WTC11 (cell line): Measurements from ENCODE around the gene CCNA1. TPM values are rescaled to one million over a fixed set of nuclear protein-coding genes. Genes with fewer than 3 reads are reported as not detected.

Experiments
- ATAC-seq: fragments of 200-7000 bp; cut with Tn5 transposase; 2 replicates; pipeline ENCODE4 v1.10.0; 2021; ENCODE audit warnings: mild to moderate bottlenecking, moderate library complexity
- CTCF ChIA-PET: fragments of 300-600 bp; sonication (Branson Sonifier 250); formaldehyde crosslinking; loops from one replicate; lab custom pipeline; 2021; ENCODE audit warnings: antibody characterized with exemption; lab: Charles Lee
- POLR2A ChIA-PET: fragments of 350-600 bp; sonication (Branson Sonifier 250); formaldehyde crosslinking; loops from one replicate; lab custom pipeline; 2021; ENCODE audit warnings: antibody characterized with exemption; lab: Charles Lee
- DNase-seq: peaks from one replicate; pipeline ENCODE4 v3.0.0; 2021; ENCODE audit warnings: low spot score
- H3K27ac Mint-ChIP-seq: 2 replicates; pipeline ENCODE4 v1.8.0; 2021; ENCODE audit warnings: mixed read lengths
- H3K27me3 Mint-ChIP-seq: 2 replicates; pipeline ENCODE4 v1.8.0; 2021; ENCODE audit warnings: low read depth, mild to moderate bottlenecking, moderate library complexity, mixed read lengths
- H3K36me3 Mint-ChIP-seq: 2 replicates; pipeline ENCODE4 v1.8.0; 2021; ENCODE audit warnings: mixed read lengths
- H3K4me1 Mint-ChIP-seq: 2 replicates; pipeline ENCODE4 v1.8.0; 2022; ENCODE audit warnings: mixed read lengths
- H3K4me3 Mint-ChIP-seq: 2 replicates; pipeline ENCODE4 v1.8.0; 2021; ENCODE audit warnings: mild to moderate bottlenecking, moderate library complexity, mixed read lengths
- H3K9me3 Mint-ChIP-seq: 2 replicates; pipeline ENCODE4 v1.8.0; 2021; ENCODE audit warnings: mixed read lengths
- CREM ChIP-seq: sonication (generic); formaldehyde crosslinking; IDR thresholded peaks from 2 replicates; pipeline ENCODE4 v1.8.1; 2022; ENCODE audit warnings: mild to moderate bottlenecking, missing genetic modification reagents, moderate library complexity
- EMX1 ChIP-seq: fragments of 250-450 bp; sonication (Bioruptor Pico); IDR thresholded peaks from 2 replicates; pipeline ENCODE4 v1.8.0; 2021; ENCODE audit warnings: mild to moderate bottlenecking
- ETV6 ChIP-seq: sonication (generic); formaldehyde crosslinking; IDR thresholded peaks from 2 replicates; pipeline ENCODE4 v1.8.1; 2022; ENCODE audit warnings: mild to moderate bottlenecking, missing genetic modification reagents
- GTF2I ChIP-seq: fragments of 250-450 bp; sonication (Bioruptor Pico); conservative IDR thresholded peaks from 2 replicates; pipeline ENCODE4 v1.4.0; 2021; ENCODE audit warnings: mild to moderate bottlenecking
- HMGA2 ChIP-seq: fragments of 250-450 bp; sonication (Bioruptor Pico); IDR thresholded peaks from 2 replicates; pipeline ENCODE4 v1.4.0; 2021; ENCODE audit warnings: mild to moderate bottlenecking, moderate library complexity
- IRF2 ChIP-seq: sonication (generic); formaldehyde crosslinking; IDR thresholded peaks from 2 replicates; pipeline ENCODE4 v1.8.0; 2022; ENCODE audit warnings: low read depth, missing genetic modification reagents, borderline replicate concordance
- KAT7 ChIP-seq: sonication (generic); formaldehyde crosslinking; IDR thresholded peaks from 2 replicates; pipeline ENCODE4 v1.8.1; 2023; ENCODE audit warnings: missing genetic modification reagents, mild to moderate bottlenecking, borderline replicate concordance
- NR1H2 ChIP-seq: sonication (generic); formaldehyde crosslinking; IDR thresholded peaks from 2 replicates; pipeline ENCODE4 v1.9.0; 2021; ENCODE audit warnings: mild to moderate bottlenecking, moderate library complexity, missing genetic modification reagents
- PRRX2 ChIP-seq: fragments of 250-450 bp; sonication (Bioruptor Pico); IDR thresholded peaks from 2 replicates; pipeline ENCODE4 v1.8.0; 2021; ENCODE audit warnings: mild to moderate bottlenecking
- RORB ChIP-seq: fragments of 250-450 bp; sonication (Bioruptor Pico); IDR thresholded peaks from 2 replicates; pipeline ENCODE4 v1.9.0; 2021; ENCODE audit warnings: mild to moderate bottlenecking
- TP53 ChIP-seq: sonication (generic); formaldehyde crosslinking; IDR thresholded peaks from 2 replicates; pipeline ENCODE4 v1.8.1; 2023; ENCODE audit warnings: mild to moderate bottlenecking, missing genetic modification reagents
- total RNA-seq: library from RNA; stranded (reverse); gene quantifications from 3 replicates; pipeline ENCODE4 v1.2.3, GENCODE V29; 2021
- TF ChIP-seq, protein P1 (sequence below): sonication (generic); formaldehyde crosslinking; IDR thresholded peaks from 2 replicates; pipeline ENCODE4 v1.8.0; 2023; ENCODE audit warnings: missing genetic modification reagents
- TF ChIP-seq, protein P2 (sequence below): sonication (generic); formaldehyde crosslinking; IDR thresholded peaks from 2 replicates; pipeline ENCODE4 v1.8.1; 2023; ENCODE audit warnings: mild to moderate bottlenecking, missing genetic modification reagents
- TF ChIP-seq, protein P3 (sequence below): sonication (generic); formaldehyde crosslinking; conservative IDR thresholded peaks from 2 replicates; pipeline ENCODE4 v1.8.1; 2022; ENCODE audit warnings: mild to moderate bottlenecking, missing genetic modification reagents
- TF ChIP-seq, protein P4 (sequence below): sonication (generic); formaldehyde crosslinking; IDR thresholded peaks from 2 replicates; pipeline ENCODE4 v1.8.1; 2022; ENCODE audit warnings: low read depth, mild to moderate bottlenecking, moderate library complexity, missing genetic modification reagents, borderline replicate concordance
- TF ChIP-seq, protein P5 (sequence below): sonication (generic); formaldehyde crosslinking; IDR thresholded peaks from 2 replicates; pipeline ENCODE4 v1.8.1; 2023; ENCODE audit warnings: mild to moderate bottlenecking, missing genetic modification reagents, moderate library complexity
- TF ChIP-seq, protein P6 (sequence below): fragments of 250-450 bp; sonication (Bioruptor Pico); IDR thresholded peaks from 2 replicates; pipeline ENCODE4 v1.8.0; 2021; ENCODE audit warnings: mild to moderate bottlenecking
- TF ChIP-seq, protein P7 (sequence below): sonication (generic); formaldehyde crosslinking; IDR thresholded peaks from 2 replicates; pipeline ENCODE4 v1.8.1; 2023; ENCODE audit warnings: mild to moderate bottlenecking, missing genetic modification reagents, borderline replicate concordance
- TF ChIP-seq, protein P8 (sequence below): sonication (generic); formaldehyde crosslinking; IDR thresholded peaks from 2 replicates; pipeline ENCODE4 v1.8.1; 2022; ENCODE audit warnings: mild to moderate bottlenecking, moderate library complexity, missing genetic modification reagents
- TF ChIP-seq, protein P9 (sequence below): fragments of 250-450 bp; sonication (Bioruptor Pico); IDR thresholded peaks from 2 replicates; pipeline ENCODE4 v1.9.0; 2021; ENCODE audit warnings: mild to moderate bottlenecking

Gene CCNA1
- total RNA-seq, 1 experiment from 2014 or later, result 3.8 TPM

DNA sequence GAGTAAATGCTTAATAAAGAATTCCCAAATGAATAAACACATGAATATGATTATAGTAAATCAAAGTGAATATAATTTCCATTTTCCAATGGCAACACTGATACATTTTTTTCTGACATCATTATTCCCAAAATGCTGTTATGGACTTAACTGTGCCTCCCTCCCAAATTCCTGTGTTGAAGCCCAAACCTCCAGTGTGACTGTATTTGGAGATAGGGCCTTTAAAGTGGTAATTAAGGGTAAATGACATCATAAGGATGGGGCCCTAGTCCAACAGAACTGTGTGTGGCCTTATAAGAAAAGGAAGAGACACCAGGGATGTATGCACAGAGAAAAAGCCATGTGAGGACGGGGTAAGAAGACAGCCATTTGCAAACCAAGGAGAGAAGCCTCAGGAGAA is 19.1 kb upstream of the CCNA1 start:
- Mint-ChIP-seq H3K36me3 (peaks cover 14% of the 10 kb centered on the region), H3K27me3 (no peaks in the 10 kb centered on the region), H3K9me3 (peaks cover 37% of the 10 kb centered on the region), H3K4me1 (peaks cover 4% of the 10 kb centered on the region), H3K4me3 (no peak overlapping the region), H3K27ac (no peak overlapping the region)
- ChIA-PET POLR2A (no interaction called here), CTCF (no interaction called here)
- no peak for ATAC-seq
- no peak for DNase-seq
- TF ChIP-seq TP53 (CRISPR knock-in tag), result no peak
- TF ChIP-seq, protein P1, sequence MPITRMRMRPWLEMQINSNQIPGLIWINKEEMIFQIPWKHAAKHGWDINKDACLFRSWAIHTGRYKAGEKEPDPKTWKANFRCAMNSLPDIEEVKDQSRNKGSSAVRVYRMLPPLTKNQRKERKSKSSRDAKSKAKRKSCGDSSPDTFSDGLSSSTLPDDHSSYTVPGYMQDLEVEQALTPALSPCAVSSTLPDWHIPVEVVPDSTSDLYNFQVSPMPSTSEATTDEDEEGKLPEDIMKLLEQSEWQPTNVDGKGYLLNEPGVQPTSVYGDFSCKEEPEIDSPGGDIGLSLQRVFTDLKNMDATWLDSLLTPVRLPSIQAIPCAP (CRISPR knock-in tag), result no peak

DNA sequence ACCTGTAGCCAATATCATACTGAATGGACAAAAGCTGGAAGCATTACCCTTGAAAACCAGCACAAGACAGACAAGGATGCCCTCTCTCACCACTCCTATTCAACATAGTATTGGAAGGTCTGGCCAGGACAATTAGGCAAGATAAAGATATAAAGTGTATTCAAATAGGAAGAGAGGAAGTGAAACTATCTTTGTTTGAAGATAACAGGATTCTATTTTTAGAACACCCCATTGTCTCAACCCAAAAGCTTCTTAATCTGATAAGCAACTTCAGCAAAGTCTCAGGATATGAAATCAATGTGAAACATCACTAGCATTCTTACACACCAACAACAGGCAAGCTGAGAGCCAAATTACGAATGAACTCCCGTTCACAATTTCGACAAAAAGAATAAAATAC is 17.8 kb upstream of the CCNA1 start:
- H3K4me1 Mint-ChIP-seq, result peaks cover 7% of the 10 kb centered on the region
- H3K27ac Mint-ChIP-seq, result no peak overlapping the region
- peaks cover 14% of the 10 kb centered on the region for H3K36me3 Mint-ChIP-seq
- ChIA-PET POLR2A (no interaction called here), CTCF (interaction anchor here (1.1 kb wide), 1 partner anchor 48 kb away, joined by 3 read pairs; no protein-coding TSS in a partner anchor)
- H3K4me3 Mint-ChIP-seq, result no peak overlapping the region
- ATAC-seq, result no peak
- TF ChIP-seq CREM (no peak), GTF2I (CRISPR knock-in tag) (no peak), PRRX2 (CRISPR knock-in tag) (no peak), KAT7 (CRISPR knock-in tag) (no peak), HMGA2 (CRISPR knock-in tag) (no peak), NR1H2 (CRISPR knock-in tag) (no peak), ETV6 (no peak), IRF2 (CRISPR knock-in tag) (no peak), EMX1 (CRISPR knock-in tag) (no peak), RORB (CRISPR knock-in tag) (no peak)
- TF ChIP-seq, protein P2, sequence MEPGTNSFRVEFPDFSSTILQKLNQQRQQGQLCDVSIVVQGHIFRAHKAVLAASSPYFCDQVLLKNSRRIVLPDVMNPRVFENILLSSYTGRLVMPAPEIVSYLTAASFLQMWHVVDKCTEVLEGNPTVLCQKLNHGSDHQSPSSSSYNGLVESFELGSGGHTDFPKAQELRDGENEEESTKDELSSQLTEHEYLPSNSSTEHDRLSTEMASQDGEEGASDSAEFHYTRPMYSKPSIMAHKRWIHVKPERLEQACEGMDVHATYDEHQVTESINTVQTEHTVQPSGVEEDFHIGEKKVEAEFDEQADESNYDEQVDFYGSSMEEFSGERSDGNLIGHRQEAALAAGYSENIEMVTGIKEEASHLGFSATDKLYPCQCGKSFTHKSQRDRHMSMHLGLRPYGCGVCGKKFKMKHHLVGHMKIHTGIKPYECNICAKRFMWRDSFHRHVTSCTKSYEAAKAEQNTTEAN (CRISPR knock-in tag), result no peak
- TF ChIP-seq, protein P3, sequence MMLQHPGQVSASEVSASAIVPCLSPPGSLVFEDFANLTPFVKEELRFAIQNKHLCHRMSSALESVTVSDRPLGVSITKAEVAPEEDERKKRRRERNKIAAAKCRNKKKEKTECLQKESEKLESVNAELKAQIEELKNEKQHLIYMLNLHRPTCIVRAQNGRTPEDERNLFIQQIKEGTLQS (CRISPR knock-in tag), result no peak
- TF ChIP-seq, protein P4, sequence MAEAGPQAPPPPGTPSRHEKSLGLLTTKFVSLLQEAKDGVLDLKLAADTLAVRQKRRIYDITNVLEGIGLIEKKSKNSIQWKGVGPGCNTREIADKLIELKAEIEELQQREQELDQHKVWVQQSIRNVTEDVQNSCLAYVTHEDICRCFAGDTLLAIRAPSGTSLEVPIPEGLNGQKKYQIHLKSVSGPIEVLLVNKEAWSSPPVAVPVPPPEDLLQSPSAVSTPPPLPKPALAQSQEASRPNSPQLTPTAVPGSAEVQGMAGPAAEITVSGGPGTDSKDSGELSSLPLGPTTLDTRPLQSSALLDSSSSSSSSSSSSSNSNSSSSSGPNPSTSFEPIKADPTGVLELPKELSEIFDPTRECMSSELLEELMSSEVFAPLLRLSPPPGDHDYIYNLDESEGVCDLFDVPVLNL, result no peak
- TF ChIP-seq, protein P5, sequence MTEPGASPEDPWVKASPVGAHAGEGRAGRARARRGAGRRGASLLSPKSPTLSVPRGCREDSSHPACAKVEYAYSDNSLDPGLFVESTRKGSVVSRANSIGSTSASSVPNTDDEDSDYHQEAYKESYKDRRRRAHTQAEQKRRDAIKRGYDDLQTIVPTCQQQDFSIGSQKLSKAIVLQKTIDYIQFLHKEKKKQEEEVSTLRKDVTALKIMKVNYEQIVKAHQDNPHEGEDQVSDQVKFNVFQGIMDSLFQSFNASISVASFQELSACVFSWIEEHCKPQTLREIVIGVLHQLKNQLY (CRISPR knock-in tag), result no peak
- TF ChIP-seq, protein P6, sequence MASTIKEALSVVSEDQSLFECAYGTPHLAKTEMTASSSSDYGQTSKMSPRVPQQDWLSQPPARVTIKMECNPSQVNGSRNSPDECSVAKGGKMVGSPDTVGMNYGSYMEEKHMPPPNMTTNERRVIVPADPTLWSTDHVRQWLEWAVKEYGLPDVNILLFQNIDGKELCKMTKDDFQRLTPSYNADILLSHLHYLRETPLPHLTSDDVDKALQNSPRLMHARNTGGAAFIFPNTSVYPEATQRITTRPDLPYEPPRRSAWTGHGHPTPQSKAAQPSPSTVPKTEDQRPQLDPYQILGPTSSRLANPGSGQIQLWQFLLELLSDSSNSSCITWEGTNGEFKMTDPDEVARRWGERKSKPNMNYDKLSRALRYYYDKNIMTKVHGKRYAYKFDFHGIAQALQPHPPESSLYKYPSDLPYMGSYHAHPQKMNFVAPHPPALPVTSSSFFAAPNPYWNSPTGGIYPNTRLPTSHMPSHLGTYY (CRISPR knock-in tag), result no peak
- TF ChIP-seq, protein P7, sequence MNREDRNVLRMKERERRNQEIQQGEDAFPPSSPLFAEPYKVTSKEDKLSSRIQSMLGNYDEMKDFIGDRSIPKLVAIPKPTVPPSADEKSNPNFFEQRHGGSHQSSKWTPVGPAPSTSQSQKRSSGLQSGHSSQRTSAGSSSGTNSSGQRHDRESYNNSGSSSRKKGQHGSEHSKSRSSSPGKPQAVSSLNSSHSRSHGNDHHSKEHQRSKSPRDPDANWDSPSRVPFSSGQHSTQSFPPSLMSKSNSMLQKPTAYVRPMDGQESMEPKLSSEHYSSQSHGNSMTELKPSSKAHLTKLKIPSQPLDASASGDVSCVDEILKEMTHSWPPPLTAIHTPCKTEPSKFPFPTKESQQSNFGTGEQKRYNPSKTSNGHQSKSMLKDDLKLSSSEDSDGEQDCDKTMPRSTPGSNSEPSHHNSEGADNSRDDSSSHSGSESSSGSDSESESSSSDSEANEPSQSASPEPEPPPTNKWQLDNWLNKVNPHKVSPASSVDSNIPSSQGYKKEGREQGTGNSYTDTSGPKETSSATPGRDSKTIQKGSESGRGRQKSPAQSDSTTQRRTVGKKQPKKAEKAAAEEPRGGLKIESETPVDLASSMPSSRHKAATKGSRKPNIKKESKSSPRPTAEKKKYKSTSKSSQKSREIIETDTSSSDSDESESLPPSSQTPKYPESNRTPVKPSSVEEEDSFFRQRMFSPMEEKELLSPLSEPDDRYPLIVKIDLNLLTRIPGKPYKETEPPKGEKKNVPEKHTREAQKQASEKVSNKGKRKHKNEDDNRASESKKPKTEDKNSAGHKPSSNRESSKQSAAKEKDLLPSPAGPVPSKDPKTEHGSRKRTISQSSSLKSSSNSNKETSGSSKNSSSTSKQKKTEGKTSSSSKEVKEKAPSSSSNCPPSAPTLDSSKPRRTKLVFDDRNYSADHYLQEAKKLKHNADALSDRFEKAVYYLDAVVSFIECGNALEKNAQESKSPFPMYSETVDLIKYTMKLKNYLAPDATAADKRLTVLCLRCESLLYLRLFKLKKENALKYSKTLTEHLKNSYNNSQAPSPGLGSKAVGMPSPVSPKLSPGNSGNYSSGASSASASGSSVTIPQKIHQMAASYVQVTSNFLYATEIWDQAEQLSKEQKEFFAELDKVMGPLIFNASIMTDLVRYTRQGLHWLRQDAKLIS, result no peak
- TF ChIP-seq, protein P8, sequence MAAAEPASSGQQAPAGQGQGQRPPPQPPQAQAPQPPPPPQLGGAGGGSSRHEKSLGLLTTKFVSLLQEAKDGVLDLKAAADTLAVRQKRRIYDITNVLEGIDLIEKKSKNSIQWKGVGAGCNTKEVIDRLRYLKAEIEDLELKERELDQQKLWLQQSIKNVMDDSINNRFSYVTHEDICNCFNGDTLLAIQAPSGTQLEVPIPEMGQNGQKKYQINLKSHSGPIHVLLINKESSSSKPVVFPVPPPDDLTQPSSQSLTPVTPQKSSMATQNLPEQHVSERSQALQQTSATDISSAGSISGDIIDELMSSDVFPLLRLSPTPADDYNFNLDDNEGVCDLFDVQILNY (CRISPR knock-in tag), result no peak
- TF ChIP-seq, protein P9, sequence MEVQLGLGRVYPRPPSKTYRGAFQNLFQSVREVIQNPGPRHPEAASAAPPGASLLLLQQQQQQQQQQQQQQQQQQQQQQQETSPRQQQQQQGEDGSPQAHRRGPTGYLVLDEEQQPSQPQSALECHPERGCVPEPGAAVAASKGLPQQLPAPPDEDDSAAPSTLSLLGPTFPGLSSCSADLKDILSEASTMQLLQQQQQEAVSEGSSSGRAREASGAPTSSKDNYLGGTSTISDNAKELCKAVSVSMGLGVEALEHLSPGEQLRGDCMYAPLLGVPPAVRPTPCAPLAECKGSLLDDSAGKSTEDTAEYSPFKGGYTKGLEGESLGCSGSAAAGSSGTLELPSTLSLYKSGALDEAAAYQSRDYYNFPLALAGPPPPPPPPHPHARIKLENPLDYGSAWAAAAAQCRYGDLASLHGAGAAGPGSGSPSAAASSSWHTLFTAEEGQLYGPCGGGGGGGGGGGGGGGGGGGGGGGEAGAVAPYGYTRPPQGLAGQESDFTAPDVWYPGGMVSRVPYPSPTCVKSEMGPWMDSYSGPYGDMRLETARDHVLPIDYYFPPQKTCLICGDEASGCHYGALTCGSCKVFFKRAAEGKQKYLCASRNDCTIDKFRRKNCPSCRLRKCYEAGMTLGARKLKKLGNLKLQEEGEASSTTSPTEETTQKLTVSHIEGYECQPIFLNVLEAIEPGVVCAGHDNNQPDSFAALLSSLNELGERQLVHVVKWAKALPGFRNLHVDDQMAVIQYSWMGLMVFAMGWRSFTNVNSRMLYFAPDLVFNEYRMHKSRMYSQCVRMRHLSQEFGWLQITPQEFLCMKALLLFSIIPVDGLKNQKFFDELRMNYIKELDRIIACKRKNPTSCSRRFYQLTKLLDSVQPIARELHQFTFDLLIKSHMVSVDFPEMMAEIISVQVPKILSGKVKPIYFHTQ (CRISPR knock-in tag), result no peak
- H3K27me3 Mint-ChIP-seq, result no peaks in the 10 kb centered on the region
- H3K9me3 Mint-ChIP-seq, result peaks cover 37% of the 10 kb centered on the region
- DNase-seq, result no peak
